ENCODE measurements around the gene TDRD7.

Gene TDRD7

GRCh38 chr9:97415146-97415545, 3.2 kb downstream of the TDRD7 start:
- no peak overlapping the region for H3K14ac ChIP-seq (ENCODE audit: low read length)
- no peaks in the 10 kb centered on the region for H3K79me1 ChIP-seq (ENCODE audit: low read depth, low read length)
- no peak overlapping the region for H4K8ac ChIP-seq (ENCODE audit: low read depth, low read length)
- no peak overlapping the region for H3K23ac ChIP-seq (ENCODE audit: low read depth, low read length, poor library complexity)
- H3K18ac ChIP-seq (ENCODE audit: low read length) = no peak overlapping the region
- no peak overlapping the region for H2BK120ac ChIP-seq (ENCODE audit: low read depth, low read length)
- no peak overlapping the region for H3K9ac ChIP-seq (ENCODE audit: low read depth, low read length, poor library complexity)
- H3K9me3 ChIP-seq (replicated peaks in 1 of 2; ENCODE audit: control insufficient read depth in 2 of 2, insufficient read depth in 1 of 2, low read depth in 1 of 2, low read length in 2 of 2) = no peaks in the 10 kb centered on the region
- no peak for DNase-seq (ENCODE audit: low spot score)
- H4K91ac ChIP-seq (ENCODE audit: low read depth, low read length, poor library complexity) = no peak overlapping the region
- H3K4me2 ChIP-seq (ENCODE audit: insufficient read depth, low read length, poor library complexity, severe bottlenecking) = no peak overlapping the region
- H2BK5ac ChIP-seq (ENCODE audit: low read length) = no peak overlapping the region
- H3K36me3 ChIP-seq (replicated peaks in 1 of 2; ENCODE audit: control insufficient read depth in 2 of 2, insufficient read depth in 2 of 2, low read length in 2 of 2) = no peaks in the 10 kb centered on the region
- peaks cover 0 to 3% of the 10 kb centered on the region in 2 donors for H3K4me1 ChIP-seq (ENCODE audit: control insufficient read depth in 2 of 2, insufficient read depth in 1 of 2, low read depth in 1 of 2, low read length in 2 of 2)
- H2BK15ac ChIP-seq (ENCODE audit: low read length) = no peak overlapping the region
- H3K27ac ChIP-seq (replicated peaks; ENCODE audit: low read length) = no peak overlapping the region
- no peak overlapping the region for H2AFZ ChIP-seq (ENCODE audit: low read length)
- no peak overlapping the region for H3K4ac ChIP-seq (ENCODE audit: low read length)
- H3K4me3 ChIP-seq (ENCODE audit: low read length in 2 of 2) = no peak overlapping the region
- peaks cover 3 to 52% (median 16%) of the 10 kb centered on the region in 3 experiments for H3K27me3 ChIP-seq (ENCODE audit: control insufficient read depth in 3 of 3, insufficient read depth in 3 of 3, low read depth in 1 of 3, low read length in 3 of 3)
- no CpG with 5 or more reads among the region's 2 CpGs for WGBS, 2 donors (ENCODE audit: extremely low coverage in 2 of 2, insufficient read length in 2 of 2, insufficient replicate concordance in 1 of 2)
- no peak overlapping the region for H2BK12ac ChIP-seq (ENCODE audit: low read length)
- H2AK5ac ChIP-seq (ENCODE audit: low read depth, low read length) = no peak overlapping the region

- no CpG with 5 or more reads among the region's 3 CpGs for WGBS, 2 donors (ENCODE audit: extremely low coverage in 2 of 2, insufficient read length in 2 of 2, insufficient replicate concordance in 1 of 2)
- DNase-seq (ENCODE audit: low spot score) = no peak
These were observed 7.0 kb downstream of the TDRD7 start for GRCh38 chr9:97418880-97419279.

DNA sequence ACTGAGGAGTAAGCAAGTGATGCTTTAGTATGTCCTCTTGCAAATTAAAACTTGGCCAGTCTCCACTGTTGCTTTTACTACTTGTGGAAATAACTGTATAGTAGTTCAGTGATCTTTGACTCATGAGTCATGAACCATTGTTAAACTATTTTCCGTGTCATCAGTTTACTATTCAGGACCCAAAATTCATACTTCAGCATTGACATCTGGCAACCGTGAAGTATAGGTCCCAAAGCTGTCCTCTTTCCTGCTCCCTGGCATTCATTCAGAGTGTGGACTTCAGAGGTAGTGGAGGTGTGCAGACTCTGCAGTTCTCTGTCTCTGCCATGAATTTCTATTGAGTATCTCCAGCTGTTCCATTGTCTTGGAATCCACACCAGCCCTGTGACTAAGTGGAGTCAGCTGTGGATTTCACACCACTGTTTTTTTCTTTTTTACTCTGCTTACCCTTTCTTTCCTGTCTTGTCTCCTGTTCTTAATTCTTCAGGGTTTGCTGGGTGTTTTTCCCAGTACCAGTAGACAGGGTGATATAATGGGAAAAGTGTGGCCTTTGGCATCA, 7.5 kb downstream of the TDRD7 start:
- H3K14ac ChIP-seq (ENCODE audit: low read length) = no peak overlapping the region
- no peak overlapping the region for H3K4ac ChIP-seq (ENCODE audit: low read length)
- no peak overlapping the region for H2BK15ac ChIP-seq (ENCODE audit: low read length)
- H3K9ac ChIP-seq (ENCODE audit: low read depth, low read length, poor library complexity) = no peak overlapping the region
- H3K4me2 ChIP-seq (ENCODE audit: insufficient read depth, low read length, poor library complexity, severe bottlenecking) = no peak overlapping the region
- WGBS, 2 donors (ENCODE audit: extremely low coverage in 2 of 2, insufficient read length in 2 of 2, insufficient replicate concordance in 1 of 2) = no CpG with 5 or more reads among the region's 2 CpGs
- no peak overlapping the region for H2AK5ac ChIP-seq (ENCODE audit: low read depth, low read length)
- H3K36me3 ChIP-seq (replicated peaks in 1 of 2; ENCODE audit: control insufficient read depth in 2 of 2, insufficient read depth in 2 of 2, low read length in 2 of 2) = no peaks in the 10 kb centered on the region
- peaks cover 0 to 21% (median 0%) of the 10 kb centered on the region in 3 experiments for H3K27me3 ChIP-seq (ENCODE audit: control insufficient read depth in 3 of 3, insufficient read depth in 3 of 3, low read depth in 1 of 3, low read length in 3 of 3)
- no peak overlapping the region for H3K4me3 ChIP-seq (ENCODE audit: low read length in 2 of 2)
- no peaks in the 10 kb centered on the region for H3K79me1 ChIP-seq (ENCODE audit: low read depth, low read length)
- H4K8ac ChIP-seq (ENCODE audit: low read depth, low read length) = no peak overlapping the region
- H2BK5ac ChIP-seq (ENCODE audit: low read length) = no peak overlapping the region
- H3K18ac ChIP-seq (ENCODE audit: low read length) = no peak overlapping the region
- H3K4me1 ChIP-seq (ENCODE audit: control insufficient read depth in 2 of 2, insufficient read depth in 1 of 2, low read depth in 1 of 2, low read length in 2 of 2) = no peaks in the 10 kb centered on the region
- H3K9me3 ChIP-seq (replicated peaks in 1 of 2; ENCODE audit: control insufficient read depth in 2 of 2, insufficient read depth in 1 of 2, low read depth in 1 of 2, low read length in 2 of 2) = no peaks in the 10 kb centered on the region
- H3K27ac ChIP-seq (replicated peaks; ENCODE audit: low read length) = no peak overlapping the region
- H2AFZ ChIP-seq (ENCODE audit: low read length) = no peak overlapping the region
- DNase-seq (ENCODE audit: low spot score) = no peak
- no peak overlapping the region for H2BK12ac ChIP-seq (ENCODE audit: low read length)
- no peak overlapping the region for H2BK120ac ChIP-seq (ENCODE audit: low read depth, low read length)
- no peak overlapping the region for H4K91ac ChIP-seq (ENCODE audit: low read depth, low read length, poor library complexity)
- no peak overlapping the region for H3K23ac ChIP-seq (ENCODE audit: low read depth, low read length, poor library complexity)

More at GRCh38 chr9:97418880-97419279, 7.0 kb downstream of the TDRD7 start:
- Histone ChIP-seq H2AFZ (ENCODE audit: low read length) (no peak overlapping the region), H3K4me2 (ENCODE audit: insufficient read depth, low read length, poor library complexity, severe bottlenecking) (no peak overlapping the region), H3K4ac (ENCODE audit: low read length) (no peak overlapping the region), H3K4me1 (ENCODE audit: control insufficient read depth in 2 of 2, insufficient read depth in 1 of 2, low read depth in 1 of 2, low read length in 2 of 2) (no peaks in the 10 kb centered on the region), H2BK5ac (ENCODE audit: low read length) (no peak overlapping the region), H3K36me3 (replicated peaks in 1 of 2; ENCODE audit: control insufficient read depth in 2 of 2, insufficient read depth in 2 of 2, low read length in 2 of 2) (no peaks in the 10 kb centered on the region), H3K9ac (ENCODE audit: low read depth, low read length, poor library complexity) (no peak overlapping the region), H3K23ac (ENCODE audit: low read depth, low read length, poor library complexity) (no peak overlapping the region), H3K14ac (ENCODE audit: low read length) (no peak overlapping the region), H2AK5ac (ENCODE audit: low read depth, low read length) (no peak overlapping the region), H4K8ac (ENCODE audit: low read depth, low read length) (no peak overlapping the region), H2BK120ac (ENCODE audit: low read depth, low read length) (no peak overlapping the region), H3K27ac (replicated peaks; ENCODE audit: low read length) (no peak overlapping the region), H3K4me3 (ENCODE audit: low read length in 2 of 2) (no peak overlapping the region), H2BK15ac (ENCODE audit: low read length) (no peak overlapping the region), H2BK12ac (ENCODE audit: low read length) (no peak overlapping the region), H3K9me3 (replicated peaks in 1 of 2; ENCODE audit: control insufficient read depth in 2 of 2, insufficient read depth in 1 of 2, low read depth in 1 of 2, low read length in 2 of 2) (no peaks in the 10 kb centered on the region), H4K91ac (ENCODE audit: low read depth, low read length, poor library complexity) (no peak overlapping the region), H3K79me1 (ENCODE audit: low read depth, low read length) (no peaks in the 10 kb centered on the region), H3K27me3 (ENCODE audit: control insufficient read depth in 3 of 3, insufficient read depth in 3 of 3, low read depth in 1 of 3, low read length in 3 of 3) (peaks cover 0 to 26% (median 0%) of the 10 kb centered on the region in 3 experiments), H3K18ac (ENCODE audit: low read length) (no peak overlapping the region)

GRCh38 chr9:97425336-97425972, 13.6 kb downstream of the TDRD7 start:
- Histone ChIP-seq H3K27me3 (ENCODE audit: control insufficient read depth in 3 of 3, insufficient read depth in 3 of 3, low read depth in 1 of 3, low read length in 3 of 3) (peaks cover 0 to 5% (median 0%) of the 10 kb centered on the region in 3 experiments), H4K8ac (ENCODE audit: low read depth, low read length) (no peak overlapping the region), H2AK5ac (ENCODE audit: low read depth, low read length) (no peak overlapping the region), H3K27ac (replicated peaks; ENCODE audit: low read length) (no peak overlapping the region), H2BK120ac (ENCODE audit: low read depth, low read length) (no peak overlapping the region), H3K9me3 (replicated peaks in 1 of 2; ENCODE audit: control insufficient read depth in 2 of 2, insufficient read depth in 1 of 2, low read depth in 1 of 2, low read length in 2 of 2) (no peaks in the 10 kb centered on the region), H3K23ac (ENCODE audit: low read depth, low read length, poor library complexity) (no peak overlapping the region), H3K4me3 (ENCODE audit: low read length in 2 of 2) (no peak overlapping the region), H4K91ac (ENCODE audit: low read depth, low read length, poor library complexity) (no peak overlapping the region), H3K9ac (ENCODE audit: low read depth, low read length, poor library complexity) (no peak overlapping the region), H2BK15ac (ENCODE audit: low read length) (no peak overlapping the region), H2BK12ac (ENCODE audit: low read length) (no peak overlapping the region), H3K14ac (ENCODE audit: low read length) (no peak overlapping the region), H3K4me2 (ENCODE audit: insufficient read depth, low read length, poor library complexity, severe bottlenecking) (no peak overlapping the region), H3K4ac (ENCODE audit: low read length) (no peak overlapping the region), H3K18ac (ENCODE audit: low read length) (no peak overlapping the region), H3K79me1 (ENCODE audit: low read depth, low read length) (no peaks in the 10 kb centered on the region), H2BK5ac (ENCODE audit: low read length) (no peak overlapping the region), H3K4me1 (ENCODE audit: control insufficient read depth in 2 of 2, insufficient read depth in 1 of 2, low read depth in 1 of 2, low read length in 2 of 2) (peaks cover 0 to 2% of the 10 kb centered on the region in 2 donors), H2AFZ (ENCODE audit: low read length) (no peak overlapping the region), H3K36me3 (replicated peaks in 1 of 2; ENCODE audit: control insufficient read depth in 2 of 2, insufficient read depth in 2 of 2, low read length in 2 of 2) (no peaks in the 10 kb centered on the region)
- WGBS, 2 donors (ENCODE audit: extremely low coverage in 2 of 2, insufficient read length in 2 of 2, insufficient replicate concordance in 1 of 2) = no CpG with 5 or more reads among the region's 4 CpGs
- no peak for DNase-seq (ENCODE audit: low spot score)
